Hepatocyte (in vitro differentiated cells): Measurements from ENCODE around the gene ATP9B.

Experiments
- CTCF ChIP-seq: fragments of 200-600 bp; sonication (generic); IDR thresholded peaks from 2 replicates; pipeline ENCODE4 v1.5.1; 2016; ENCODE audit warnings: antibody characterized with exemption, mild to moderate bottlenecking; ENCODE audit not compliant: poor library complexity
- EZH2phosphoT487 ChIP-seq: fragments of 200-600 bp; sonication (generic); IDR thresholded peaks from one replicate; pipeline ENCODE4 v1.6.1; 2018; ENCODE audit warnings: antibody characterized with exemption, mild to moderate bottlenecking, low read depth, moderate library complexity; ENCODE audit not compliant: unreplicated experiment, severe bottlenecking

DNA sequence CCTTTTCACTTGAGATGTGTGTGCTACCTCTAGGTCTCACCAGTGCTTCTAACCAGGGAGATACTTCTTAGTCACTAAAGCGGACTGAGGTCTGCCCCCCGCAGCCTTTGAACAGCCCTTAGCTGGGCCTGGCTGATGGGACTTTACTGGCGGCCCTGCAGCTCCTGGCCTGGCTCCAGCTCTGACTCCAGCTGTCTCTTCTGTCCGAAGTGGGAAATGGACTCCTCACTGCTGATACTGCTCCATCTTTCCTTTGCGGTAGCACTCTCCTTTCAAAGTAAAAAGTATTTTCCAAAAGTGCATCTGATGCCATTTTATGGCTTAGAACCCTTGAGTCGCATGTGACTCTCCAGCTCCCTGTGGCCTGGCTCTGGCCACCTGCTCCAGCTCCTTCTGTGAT, 64.5 kb downstream of the ATP9B start:
- TF ChIP-seq CTCF: no peak
- no peak for TF ChIP-seq EZH2phosphoT487
